Activated naive CD8-positive, alpha-beta T cell treated with anti-CD3 and anti-CD28 coated beads, Interleukin-2, amount 10 ng/mL, durations not matched to agents 7 days and 5 days (primary cell): ENCODE results near the gene VSIG1. TPM values are rescaled to one million over a fixed set of nuclear protein-coding genes. Genes with fewer than 3 reads are reported as not detected.

ENCODE experiments used
- ATAC-seq: fragments of 150-1000 bp; cut with Tn5 transposase; one replicate; pipeline ENCODE4 v1.10.0; 2021; ENCODE audit warnings: low read depth, moderate library complexity
- POLR2A ChIA-PET: fragments of 350-600 bp; sonication (Branson Sonifier 250); formaldehyde crosslinking; loops from one replicate; lab custom pipeline; 2021; ENCODE audit warnings: antibody characterized with exemption; lab: Charles Lee
- DNase-seq: peaks from one replicate; pipeline ENCODE4 v3.0.0; 2021
- H3K27ac Mint-ChIP-seq: one replicate; pipeline ENCODE4 v1.8.0; 2022; ENCODE audit warnings: mild to moderate bottlenecking, mixed read lengths
- H3K27me3 Mint-ChIP-seq: one replicate; pipeline ENCODE4 v1.8.0; 2022; ENCODE audit warnings: mild to moderate bottlenecking, moderate library complexity, mixed read lengths
- H3K36me3 Mint-ChIP-seq: one replicate; pipeline ENCODE4 v1.8.0; 2021; ENCODE audit warnings: mild to moderate bottlenecking, mixed read lengths
- H3K4me1 Mint-ChIP-seq: one replicate; pipeline ENCODE4 v1.8.0; 2021; ENCODE audit warnings: mixed read lengths
- H3K4me3 Mint-ChIP-seq: one replicate; pipeline ENCODE4 v1.8.0; 2022; ENCODE audit warnings: mild to moderate bottlenecking, moderate library complexity, mixed read lengths
- H3K9me3 Mint-ChIP-seq: one replicate; pipeline ENCODE4 v1.8.0; 2021; ENCODE audit warnings: mixed read lengths
- total RNA-seq, 2 experiments: library from RNA; stranded (reverse); gene quantifications; one replicate each; pipeline ENCODE4 v1.2.3, GENCODE V29; 2021

The VSIG1 gene
- total RNA-seq = 1 to 10 TPM; 8.3 to 8.8 TPM

- Mint-ChIP-seq H3K9me3 (no peaks in the 10 kb centered on the region), H3K36me3 (no peaks in the 10 kb centered on the region), H3K27me3 (no peaks in the 10 kb centered on the region), H3K4me1 (no peaks in the 10 kb centered on the region), H3K27ac (no peak within 1 kb of the TSS), H3K4me3 (no peak within 1 kb of the TSS)
- DNase-seq (no peak), ATAC-seq (no peak)
- POLR2A ChIA-PET = no interaction called here
These were observed at the start of gene VSIG1 for GRCh38 chrX:108044554-108045256. TSS of gene VSIG1 (plus strand) at chrX:108045065. CDS start at chrX:108045131, 66 bp downstream.

GRCh38 chrX:107996124-107996523 lies 48.7 kb upstream of the VSIG1 start:
- peaks cover 4% of the 10 kb centered on the region for H3K27me3 Mint-ChIP-seq
- H3K4me1 Mint-ChIP-seq = no peaks in the 10 kb centered on the region
- no peak overlapping the region for H3K27ac Mint-ChIP-seq
- DNase-seq = no peak
- no peaks in the 10 kb centered on the region for H3K9me3 Mint-ChIP-seq
- no peaks in the 10 kb centered on the region for H3K36me3 Mint-ChIP-seq
- ATAC-seq = no peak
- no peak overlapping the region for H3K4me3 Mint-ChIP-seq
- POLR2A ChIA-PET = no interaction called here

GRCh38 chrX:108000751-108001150 lies 44.1 kb upstream of the VSIG1 start:
- H3K36me3 Mint-ChIP-seq = no peaks in the 10 kb centered on the region
- DNase-seq (no peak), ATAC-seq (no peak)
- no peak overlapping the region for H3K4me3 Mint-ChIP-seq
- no peak overlapping the region for H3K27ac Mint-ChIP-seq
- no peaks in the 10 kb centered on the region for H3K9me3 Mint-ChIP-seq
- H3K4me1 Mint-ChIP-seq = no peaks in the 10 kb centered on the region
- POLR2A ChIA-PET = no interaction called here
- H3K27me3 Mint-ChIP-seq = peaks cover 7% of the 10 kb centered on the region

GRCh38 chrX:108001218-108001814 lies 43.5 kb upstream of the VSIG1 start:
- Mint-ChIP-seq H3K27me3 (peaks cover 5% of the 10 kb centered on the region), H3K4me3 (no peak overlapping the region), H3K9me3 (no peaks in the 10 kb centered on the region), H3K36me3 (no peaks in the 10 kb centered on the region), H3K4me1 (no peaks in the 10 kb centered on the region), H3K27ac (no peak overlapping the region)
- peak; percentile 61 for ATAC-seq
- POLR2A ChIA-PET = no interaction called here
- no peak for DNase-seq

- POLR2A ChIA-PET = no interaction called here
These were observed 26.0 kb upstream of the VSIG1 start for GRCh38 chrX:108018656-108019381.

GRCh38 chrX:108019382-108019875 lies 25.4 kb upstream of the VSIG1 start:
- Mint-ChIP-seq H3K36me3 (no peaks in the 10 kb centered on the region), H3K27me3 (no peaks in the 10 kb centered on the region), H3K4me1 (peaks cover 19% of the 10 kb centered on the region), H3K4me3 (no peak overlapping the region), H3K9me3 (peaks cover 1% of the 10 kb centered on the region), H3K27ac (no peak overlapping the region)
- ATAC-seq (peak; percentile 18), DNase-seq (no peak)
- POLR2A ChIA-PET = no interaction called here

More at GRCh38 chrX:108018656-108019381, 26.0 kb upstream of the VSIG1 start:
- DNase-seq = no peak
- Mint-ChIP-seq H3K4me3 (peak overlapping the region; percentile 64), H3K27me3 (no peaks in the 10 kb centered on the region), H3K9me3 (peaks cover 3% of the 10 kb centered on the region), H3K4me1 (peaks cover 19% of the 10 kb centered on the region), H3K36me3 (no peaks in the 10 kb centered on the region), H3K27ac (peak overlapping the region; percentile 72)
- ATAC-seq = peak; percentile 83

- H3K4me1 Mint-ChIP-seq = peaks cover 19% of the 10 kb centered on the region
- ATAC-seq (no peak), DNase-seq (no peak)
- no peak overlapping the region for H3K4me3 Mint-ChIP-seq
- H3K9me3 Mint-ChIP-seq = no peaks in the 10 kb centered on the region
- H3K36me3 Mint-ChIP-seq = no peaks in the 10 kb centered on the region
- H3K27me3 Mint-ChIP-seq = no peaks in the 10 kb centered on the region
- H3K27ac Mint-ChIP-seq = no peak overlapping the region
- POLR2A ChIA-PET = no interaction called here
These were observed 24.2 kb upstream of the VSIG1 start for GRCh38 chrX:108020631-108021030.

- H3K4me3 Mint-ChIP-seq = no peak overlapping the region
- H3K27ac Mint-ChIP-seq = no peak overlapping the region
- H3K27me3 Mint-ChIP-seq = no peaks in the 10 kb centered on the region
- POLR2A ChIA-PET = no interaction called here
- no peaks in the 10 kb centered on the region for H3K36me3 Mint-ChIP-seq
- H3K4me1 Mint-ChIP-seq = peaks cover 19% of the 10 kb centered on the region
- DNase-seq = no peak
- no peaks in the 10 kb centered on the region for H3K9me3 Mint-ChIP-seq
- ATAC-seq = no peak
These were observed 22.3 kb upstream of the VSIG1 start for GRCh38 chrX:108022491-108023089.

- POLR2A ChIA-PET = no interaction called here
- no peak for ATAC-seq
- H3K27me3 Mint-ChIP-seq = no peaks in the 10 kb centered on the region
- no peaks in the 10 kb centered on the region for H3K36me3 Mint-ChIP-seq
- no peak overlapping the region for H3K4me3 Mint-ChIP-seq
- peaks cover 6% of the 10 kb centered on the region for H3K4me1 Mint-ChIP-seq
- no peaks in the 10 kb centered on the region for H3K9me3 Mint-ChIP-seq
- DNase-seq = no peak
- H3K27ac Mint-ChIP-seq = no peak overlapping the region
These were observed 19.5 kb upstream of the VSIG1 start for GRCh38 chrX:108025376-108025775.

- Mint-ChIP-seq H3K36me3 (no peaks in the 10 kb centered on the region), H3K9me3 (no peaks in the 10 kb centered on the region), H3K4me3 (no peak overlapping the region), H3K27me3 (no peaks in the 10 kb centered on the region), H3K4me1 (peaks cover 3% of the 10 kb centered on the region), H3K27ac (no peak overlapping the region)
- ATAC-seq = no peak
- POLR2A ChIA-PET = no interaction called here
- no peak for DNase-seq
These were observed 18.8 kb upstream of the VSIG1 start for GRCh38 chrX:108025954-108026600.

GRCh38 chrX:108028854-108029253 lies 16.0 kb upstream of the VSIG1 start:
- H3K36me3 Mint-ChIP-seq = no peaks in the 10 kb centered on the region
- H3K27me3 Mint-ChIP-seq = no peaks in the 10 kb centered on the region
- no peak for ATAC-seq
- DNase-seq = no peak
- H3K27ac Mint-ChIP-seq = no peak overlapping the region
- no peak overlapping the region for H3K4me3 Mint-ChIP-seq
- POLR2A ChIA-PET = no interaction called here
- H3K4me1 Mint-ChIP-seq = no peaks in the 10 kb centered on the region
- H3K9me3 Mint-ChIP-seq = no peaks in the 10 kb centered on the region

GRCh38 chrX:108029928-108030711 lies 14.7 kb upstream of the VSIG1 start:
- POLR2A ChIA-PET = no interaction called here
- DNase-seq (no peak), ATAC-seq (no peak)
- no peaks in the 10 kb centered on the region for H3K27me3 Mint-ChIP-seq
- H3K36me3 Mint-ChIP-seq = no peaks in the 10 kb centered on the region
- no peaks in the 10 kb centered on the region for H3K4me1 Mint-ChIP-seq
- H3K27ac Mint-ChIP-seq = no peak overlapping the region
- no peaks in the 10 kb centered on the region for H3K9me3 Mint-ChIP-seq
- no peak overlapping the region for H3K4me3 Mint-ChIP-seq
